HG03066 (cell line): ENCODE data around the gene ETDB.
"Not testable (repeated sequence)": the region's sequence is repeated elsewhere in the genome, so short reads cannot be mapped to it uniquely, and the experiment has no call there.

Source experiments
- ATAC-seq: cut with Tn5 transposase; IDR thresholded peaks from one replicate; pipeline ENCODE4 v1.9.1; 2021; ENCODE audit warnings: low read depth; ENCODE audit not compliant: unreplicated experiment

Gene ETDB

GRCh38 chrX:135120056-135120576 is at the start of gene ETDB:
Gene ETDB, minus strand, starts transcription at chrX:135120526. Its CDS starts 1,265 bp downstream, at chrX:135119261.
- ATAC-seq, result not testable (repeated sequence)

- ATAC-seq, result not testable (repeated sequence)
Measured at GRCh38 chrX:135169534-135169933, 49.2 kb upstream of the ETDB start.

GRCh38 chrX:135168486-135168885 is 48.2 kb upstream of the ETDB start:
- no peak for ATAC-seq

- ATAC-seq, result not testable (repeated sequence)
Measured at GRCh38 chrX:135154688-135155087, 34.4 kb upstream of the ETDB start.

- not testable (repeated sequence) for ATAC-seq
Measured at GRCh38 chrX:135126145-135126544, 5.8 kb upstream of the ETDB start.

- ATAC-seq, result not testable (repeated sequence)
Measured at GRCh38 chrX:135116064-135116463, 4.3 kb downstream of the ETDB start.

GRCh38 chrX:135114392-135114791 is 5.9 kb downstream of the ETDB start:
- ATAC-seq, result peak; percentile 93

- ATAC-seq, result no peak
Measured at GRCh38 chrX:135112743-135113142, 7.6 kb downstream of the ETDB start.

- no peak for ATAC-seq
Measured at GRCh38 chrX:135112096-135112729, 8.1 kb downstream of the ETDB start.

GRCh38 chrX:135109554-135109953 is 10.8 kb downstream of the ETDB start:
- no peak for ATAC-seq

- no peak for ATAC-seq
Measured at GRCh38 chrX:135099493-135099783, 20.9 kb downstream of the ETDB start.

- not testable (repeated sequence) for ATAC-seq
Measured at GRCh38 chrX:135097196-135097744, 23.1 kb downstream of the ETDB start.

- no peak for ATAC-seq
Measured at GRCh38 chrX:135095715-135096114, 24.6 kb downstream of the ETDB start.

GRCh38 chrX:135094726-135095125 is 25.6 kb downstream of the ETDB start:
- no peak for ATAC-seq

GRCh38 chrX:135089126-135089525 is 31.2 kb downstream of the ETDB start:
- no peak for ATAC-seq

- no peak for ATAC-seq
Measured at GRCh38 chrX:135087867-135088266, 32.5 kb downstream of the ETDB start.

- peak; percentile 94 for ATAC-seq
Measured at GRCh38 chrX:135086197-135086854, 34.0 kb downstream of the ETDB start.

- ATAC-seq, result no peak
Measured at GRCh38 chrX:135081693-135082404, 38.5 kb downstream of the ETDB start.
